ENCODE measurements around the gene NHSL1.

NHSL1 gene

GRCh38 chr6:138497286-138497685 lies 2.0 kb downstream of the NHSL1 start:
- H3K9ac ChIP-seq (ENCODE audit: low read depth, low read length, poor library complexity): no peak overlapping the region
- H3K18ac ChIP-seq (ENCODE audit: low read length): no peak overlapping the region
- H3K36me3 ChIP-seq (replicated peaks in 1 of 2; ENCODE audit: control insufficient read depth in 2 of 2, insufficient read depth in 2 of 2, low read length in 2 of 2): peaks cover 0 to 41% of the 10 kb centered on the region in 2 donors
- no peak overlapping the region for H2BK120ac ChIP-seq (ENCODE audit: low read depth, low read length)
- no peak overlapping the region for H3K27ac ChIP-seq (replicated peaks; ENCODE audit: low read length)
- H3K14ac ChIP-seq (ENCODE audit: low read length): no peak overlapping the region
- no peak overlapping the region for H2BK5ac ChIP-seq (ENCODE audit: low read length)
- H3K4me1 ChIP-seq (ENCODE audit: control insufficient read depth in 2 of 2, insufficient read depth in 1 of 2, low read depth in 1 of 2, low read length in 2 of 2): peaks cover 9 to 43% of the 10 kb centered on the region in 2 donors
- no peak overlapping the region for H4K91ac ChIP-seq (ENCODE audit: low read depth, low read length, poor library complexity)
- no CpG with 5 or more reads among the region's 2 CpGs for WGBS, 2 donors (ENCODE audit: extremely low coverage in 2 of 2, insufficient read length in 2 of 2, insufficient replicate concordance in 1 of 2)
- H3K27me3 ChIP-seq (ENCODE audit: control insufficient read depth in 3 of 3, insufficient read depth in 3 of 3, low read depth in 1 of 3, low read length in 3 of 3): no peaks in the 10 kb centered on the region
- H2AFZ ChIP-seq (ENCODE audit: low read length): no peak overlapping the region
- no peak overlapping the region for H2BK12ac ChIP-seq (ENCODE audit: low read length)
- peaks cover 0 to 4% of the 10 kb centered on the region in 2 donors for H3K9me3 ChIP-seq (replicated peaks in 1 of 2; ENCODE audit: control insufficient read depth in 2 of 2, insufficient read depth in 1 of 2, low read depth in 1 of 2, low read length in 2 of 2)
- H3K79me1 ChIP-seq (ENCODE audit: low read depth, low read length): no peaks in the 10 kb centered on the region
- DNase-seq (ENCODE audit: low spot score): no peak
- no peak overlapping the region for H3K4me2 ChIP-seq (ENCODE audit: insufficient read depth, low read length, poor library complexity, severe bottlenecking)
- peak overlapping the region in 1 of 2 donors; percentile 58 for H3K4me3 ChIP-seq (ENCODE audit: low read length in 2 of 2)
- H4K8ac ChIP-seq (ENCODE audit: low read depth, low read length): no peak overlapping the region
- no peak overlapping the region for H2BK15ac ChIP-seq (ENCODE audit: low read length)
- no peak overlapping the region for H3K23ac ChIP-seq (ENCODE audit: low read depth, low read length, poor library complexity)
- H3K4ac ChIP-seq (ENCODE audit: low read length): no peak overlapping the region
- H2AK5ac ChIP-seq (ENCODE audit: low read depth, low read length): no peak overlapping the region

DNA sequence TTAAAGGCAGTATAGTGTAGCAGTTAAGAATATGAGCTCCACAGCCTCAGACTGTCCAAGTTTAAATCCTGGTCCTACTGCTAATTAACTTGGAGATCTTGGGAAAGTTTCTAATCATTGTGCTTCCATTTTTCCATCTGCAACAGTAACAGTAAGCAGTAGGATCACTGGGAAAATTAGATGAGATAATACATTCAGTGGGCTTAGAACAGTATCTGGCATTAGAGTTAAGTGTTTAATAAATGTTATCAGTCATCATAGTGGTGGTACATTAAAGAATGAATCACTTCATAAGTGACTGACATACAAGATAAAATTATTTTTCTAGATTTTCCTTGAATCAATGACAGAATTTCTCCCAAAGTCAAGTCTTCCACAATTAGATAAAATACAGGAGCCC lies 5.0 kb downstream of the NHSL1 start:
- Histone ChIP-seq H3K79me1 (ENCODE audit: low read depth, low read length) (no peaks in the 10 kb centered on the region), H3K4me3 (ENCODE audit: low read length in 2 of 2) (no peak overlapping the region), H4K91ac (ENCODE audit: low read depth, low read length, poor library complexity) (no peak overlapping the region), H3K27ac (replicated peaks; ENCODE audit: low read length) (no peak overlapping the region), H3K18ac (ENCODE audit: low read length) (no peak overlapping the region), H3K9me3 (replicated peaks in 1 of 2; ENCODE audit: control insufficient read depth in 2 of 2, insufficient read depth in 1 of 2, low read depth in 1 of 2, low read length in 2 of 2) (peaks cover 0 to 4% of the 10 kb centered on the region in 2 donors), H3K9ac (ENCODE audit: low read depth, low read length, poor library complexity) (no peak overlapping the region), H3K23ac (ENCODE audit: low read depth, low read length, poor library complexity) (no peak overlapping the region), H2BK5ac (ENCODE audit: low read length) (no peak overlapping the region), H2AFZ (ENCODE audit: low read length) (no peak overlapping the region), H2BK120ac (ENCODE audit: low read depth, low read length) (no peak overlapping the region), H3K27me3 (ENCODE audit: control insufficient read depth in 3 of 3, insufficient read depth in 3 of 3, low read depth in 1 of 3, low read length in 3 of 3) (no peaks in the 10 kb centered on the region), H2BK15ac (ENCODE audit: low read length) (no peak overlapping the region), H3K36me3 (replicated peaks in 1 of 2; ENCODE audit: control insufficient read depth in 2 of 2, insufficient read depth in 2 of 2, low read length in 2 of 2) (peaks cover 0 to 63% of the 10 kb centered on the region in 2 donors), H2BK12ac (ENCODE audit: low read length) (no peak overlapping the region), H4K8ac (ENCODE audit: low read depth, low read length) (no peak overlapping the region), H3K4ac (ENCODE audit: low read length) (no peak overlapping the region), H3K14ac (ENCODE audit: low read length) (no peak overlapping the region), H3K4me1 (ENCODE audit: control insufficient read depth in 2 of 2, insufficient read depth in 1 of 2, low read depth in 1 of 2, low read length in 2 of 2) (peaks cover 10 to 45% of the 10 kb centered on the region in 2 donors), H2AK5ac (ENCODE audit: low read depth, low read length) (no peak overlapping the region), H3K4me2 (ENCODE audit: insufficient read depth, low read length, poor library complexity, severe bottlenecking) (no peak overlapping the region)
- no peak for DNase-seq (ENCODE audit: low spot score)

DNA sequence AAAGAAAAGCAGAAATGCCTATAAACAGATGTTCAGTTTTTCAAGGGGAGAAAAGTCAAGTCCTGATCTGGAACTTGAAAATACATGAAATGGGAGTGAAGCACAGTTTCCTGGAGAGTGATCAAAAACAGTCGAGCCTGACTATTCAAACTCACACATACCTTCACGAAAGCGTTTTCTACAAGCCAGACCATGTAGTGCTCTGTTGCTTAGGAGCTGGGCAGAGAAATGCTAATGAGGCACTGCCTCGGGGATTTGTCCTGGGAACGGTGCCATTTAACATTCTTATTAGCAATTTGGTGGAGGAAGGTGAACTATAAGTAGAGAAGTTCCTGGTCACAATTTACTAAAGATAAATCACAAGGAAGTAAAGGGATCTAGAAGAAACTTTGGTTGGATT lies 5.9 kb downstream of the NHSL1 start:
- H2BK120ac ChIP-seq (ENCODE audit: low read depth, low read length): no peak overlapping the region
- no peak overlapping the region for H4K91ac ChIP-seq (ENCODE audit: low read depth, low read length, poor library complexity)
- H3K4me3 ChIP-seq (ENCODE audit: low read length in 2 of 2): no peak overlapping the region
- no peaks in the 10 kb centered on the region for H3K27me3 ChIP-seq (ENCODE audit: control insufficient read depth in 3 of 3, insufficient read depth in 3 of 3, low read depth in 1 of 3, low read length in 3 of 3)
- no peak overlapping the region for H3K9ac ChIP-seq (ENCODE audit: low read depth, low read length, poor library complexity)
- H3K23ac ChIP-seq (ENCODE audit: low read depth, low read length, poor library complexity): no peak overlapping the region
- no peak overlapping the region for H3K4me2 ChIP-seq (ENCODE audit: insufficient read depth, low read length, poor library complexity, severe bottlenecking)
- H2BK5ac ChIP-seq (ENCODE audit: low read length): no peak overlapping the region
- H3K27ac ChIP-seq (replicated peaks; ENCODE audit: low read length): no peak overlapping the region
- no peak overlapping the region for H2BK12ac ChIP-seq (ENCODE audit: low read length)
- no peak overlapping the region for H3K14ac ChIP-seq (ENCODE audit: low read length)
- no peak overlapping the region for H4K8ac ChIP-seq (ENCODE audit: low read depth, low read length)
- DNase-seq (ENCODE audit: low spot score): no peak
- H2AK5ac ChIP-seq (ENCODE audit: low read depth, low read length): no peak overlapping the region
- peaks cover 0 to 4% of the 10 kb centered on the region in 2 donors for H3K9me3 ChIP-seq (replicated peaks in 1 of 2; ENCODE audit: control insufficient read depth in 2 of 2, insufficient read depth in 1 of 2, low read depth in 1 of 2, low read length in 2 of 2)
- no peak overlapping the region for H3K4ac ChIP-seq (ENCODE audit: low read length)
- H3K36me3 ChIP-seq (replicated peaks in 1 of 2; ENCODE audit: control insufficient read depth in 2 of 2, insufficient read depth in 2 of 2, low read length in 2 of 2): peaks cover 3 to 72% of the 10 kb centered on the region in 2 donors
- WGBS, 2 donors (ENCODE audit: extremely low coverage in 2 of 2, insufficient read length in 2 of 2, insufficient replicate concordance in 1 of 2): no CpG with 5 or more reads among the region's 5 CpGs
- H2AFZ ChIP-seq (ENCODE audit: low read length): no peak overlapping the region
- no peak overlapping the region for H2BK15ac ChIP-seq (ENCODE audit: low read length)
- peaks cover 12 to 45% of the 10 kb centered on the region in 2 donors for H3K4me1 ChIP-seq (ENCODE audit: control insufficient read depth in 2 of 2, insufficient read depth in 1 of 2, low read depth in 1 of 2, low read length in 2 of 2)
- no peak overlapping the region for H3K18ac ChIP-seq (ENCODE audit: low read length)
- H3K79me1 ChIP-seq (ENCODE audit: low read depth, low read length): no peaks in the 10 kb centered on the region

GRCh38 chr6:138492871-138493270 lies 6.4 kb downstream of the NHSL1 start:
- peaks cover 0 to 4% of the 10 kb centered on the region in 2 donors for H3K9me3 ChIP-seq (replicated peaks in 1 of 2; ENCODE audit: control insufficient read depth in 2 of 2, insufficient read depth in 1 of 2, low read depth in 1 of 2, low read length in 2 of 2)
- no peaks in the 10 kb centered on the region for H3K27me3 ChIP-seq (ENCODE audit: control insufficient read depth in 3 of 3, insufficient read depth in 3 of 3, low read depth in 1 of 3, low read length in 3 of 3)
- no peak overlapping the region for H3K9ac ChIP-seq (ENCODE audit: low read depth, low read length, poor library complexity)
- H3K4me1 ChIP-seq (ENCODE audit: control insufficient read depth in 2 of 2, insufficient read depth in 1 of 2, low read depth in 1 of 2, low read length in 2 of 2): peaks cover 9 to 45% of the 10 kb centered on the region in 2 donors
- no peak overlapping the region for H2AK5ac ChIP-seq (ENCODE audit: low read depth, low read length)
- no peak overlapping the region for H2BK120ac ChIP-seq (ENCODE audit: low read depth, low read length)
- H3K23ac ChIP-seq (ENCODE audit: low read depth, low read length, poor library complexity): no peak overlapping the region
- no peak overlapping the region for H3K27ac ChIP-seq (replicated peaks; ENCODE audit: low read length)
- no peak overlapping the region for H2BK15ac ChIP-seq (ENCODE audit: low read length)
- H4K91ac ChIP-seq (ENCODE audit: low read depth, low read length, poor library complexity): no peak overlapping the region
- WGBS, 2 donors (ENCODE audit: extremely low coverage in 2 of 2, insufficient read length in 2 of 2, insufficient replicate concordance in 1 of 2): no CpG with 5 or more reads among the region's 2 CpGs
- H3K4ac ChIP-seq (ENCODE audit: low read length): no peak overlapping the region
- H3K4me3 ChIP-seq (ENCODE audit: low read length in 2 of 2): no peak overlapping the region
- H3K4me2 ChIP-seq (ENCODE audit: insufficient read depth, low read length, poor library complexity, severe bottlenecking): no peak overlapping the region
- no peak for DNase-seq (ENCODE audit: low spot score)
- H3K14ac ChIP-seq (ENCODE audit: low read length): no peak overlapping the region
- no peaks in the 10 kb centered on the region for H3K79me1 ChIP-seq (ENCODE audit: low read depth, low read length)
- no peak overlapping the region for H2AFZ ChIP-seq (ENCODE audit: low read length)
- no peak overlapping the region for H3K18ac ChIP-seq (ENCODE audit: low read length)
- H3K36me3 ChIP-seq (replicated peaks in 1 of 2; ENCODE audit: control insufficient read depth in 2 of 2, insufficient read depth in 2 of 2, low read length in 2 of 2): peaks cover 3 to 75% of the 10 kb centered on the region in 2 donors
- no peak overlapping the region for H2BK5ac ChIP-seq (ENCODE audit: low read length)
- H4K8ac ChIP-seq (ENCODE audit: low read depth, low read length): no peak overlapping the region
- no peak overlapping the region for H2BK12ac ChIP-seq (ENCODE audit: low read length)
